Calu3 (cell line): ENCODE results near the gene NEDD1. TPM values are rescaled to one million over a fixed set of nuclear protein-coding genes. Genes with fewer than 3 reads are reported as not detected.

Source experiments
- BruUV-seq: library from RNA; stranded (reverse); fragments of 400-500 nt; replicated peaks from 2 replicates; lab custom pipeline; 2021; lab: Mats Ljungman, UMichigan
- CTCF ChIA-PET: fragments of 300-600 bp; sonication (Branson Sonifier 250); formaldehyde crosslinking; loops from one replicate; lab custom pipeline; 2022; ENCODE audit warnings: antibody characterized with exemption; lab: Charles Lee
- DNase-seq: peaks from one replicate; pipeline ENCODE4 v3.0.0; 2022
- H3K27ac Mint-ChIP-seq: one replicate; pipeline ENCODE4 v1.8.0; 2022; ENCODE audit warnings: mixed read lengths; ENCODE audit not compliant: unreplicated experiment
- H3K27me3 Mint-ChIP-seq: one replicate; pipeline ENCODE4 v1.8.0; 2022; ENCODE audit warnings: mixed read lengths; ENCODE audit not compliant: unreplicated experiment
- H3K36me3 Mint-ChIP-seq: one replicate; pipeline ENCODE4 v1.8.0; 2022; ENCODE audit warnings: mild to moderate bottlenecking, moderate library complexity, mixed read lengths; ENCODE audit not compliant: insufficient read depth, unreplicated experiment
- H3K4me1 Mint-ChIP-seq: one replicate; pipeline ENCODE4 v1.8.0; 2022; ENCODE audit warnings: mild to moderate bottlenecking, low read depth, mixed read lengths; ENCODE audit not compliant: unreplicated experiment
- H3K4me3 Mint-ChIP-seq: one replicate; pipeline ENCODE4 v1.8.0; 2022; ENCODE audit warnings: mild to moderate bottlenecking, low read depth, moderate library complexity, mixed read lengths; ENCODE audit not compliant: unreplicated experiment
- H3K9me3 Mint-ChIP-seq: one replicate; pipeline ENCODE4 v1.8.0; 2022; ENCODE audit warnings: low read depth, mixed read lengths; ENCODE audit not compliant: unreplicated experiment
- intact Hi-C: fragments of 100-400 bp; cut with micrococcal nuclease; formaldehyde crosslinking; loops from one replicate; pipeline ENCODE4 v1.10.0; 2022; ENCODE audit not compliant: unreplicated experiment
- total RNA-seq: library from RNA; stranded (reverse); gene quantifications from 2 replicates; pipeline ENCODE4 v1.2.3, GENCODE V29; 2022
- TF ChIP-seq, protein P1 (sequence below): fragments of 200-600 bp; IDR thresholded peaks from one replicate; pipeline ENCODE4 v1.8.0; 2022; ENCODE audit warnings: antibody characterized with exemption; ENCODE audit not compliant: unreplicated experiment

The NEDD1 gene
- total RNA-seq, 1 experiment from 2014 or later, result 47.5 TPM

- DNase-seq, result no peak
- Mint-ChIP-seq H3K27me3 (peaks cover 36% of the 10 kb centered on the region), H3K36me3 (peaks cover 7% of the 10 kb centered on the region), H3K9me3 (no peaks in the 10 kb centered on the region), H3K4me1 (no peaks in the 10 kb centered on the region), H3K4me3 (no peak overlapping the region), H3K27ac (no peak overlapping the region)
- no TSS peak for BruUV-seq
- CTCF ChIA-PET, result no interaction called here
- intact Hi-C loops, result loop anchor here (5.0 kb wide), 2 partner anchors 158 to 222 kb away; no protein-coding TSS in a partner anchor
- TF ChIP-seq, protein P1, sequence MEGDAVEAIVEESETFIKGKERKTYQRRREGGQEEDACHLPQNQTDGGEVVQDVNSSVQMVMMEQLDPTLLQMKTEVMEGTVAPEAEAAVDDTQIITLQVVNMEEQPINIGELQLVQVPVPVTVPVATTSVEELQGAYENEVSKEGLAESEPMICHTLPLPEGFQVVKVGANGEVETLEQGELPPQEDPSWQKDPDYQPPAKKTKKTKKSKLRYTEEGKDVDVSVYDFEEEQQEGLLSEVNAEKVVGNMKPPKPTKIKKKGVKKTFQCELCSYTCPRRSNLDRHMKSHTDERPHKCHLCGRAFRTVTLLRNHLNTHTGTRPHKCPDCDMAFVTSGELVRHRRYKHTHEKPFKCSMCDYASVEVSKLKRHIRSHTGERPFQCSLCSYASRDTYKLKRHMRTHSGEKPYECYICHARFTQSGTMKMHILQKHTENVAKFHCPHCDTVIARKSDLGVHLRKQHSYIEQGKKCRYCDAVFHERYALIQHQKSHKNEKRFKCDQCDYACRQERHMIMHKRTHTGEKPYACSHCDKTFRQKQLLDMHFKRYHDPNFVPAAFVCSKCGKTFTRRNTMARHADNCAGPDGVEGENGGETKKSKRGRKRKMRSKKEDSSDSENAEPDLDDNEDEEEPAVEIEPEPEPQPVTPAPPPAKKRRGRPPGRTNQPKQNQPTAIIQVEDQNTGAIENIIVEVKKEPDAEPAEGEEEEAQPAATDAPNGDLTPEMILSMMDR, result no peak
Measured at GRCh38 chr12:96988919-96989318, 81.9 kb downstream of the NEDD1 start.

- TF ChIP-seq, protein P1, result no peak
- CTCF ChIA-PET, result no interaction called here
Measured at GRCh38 chr12:96989916-96990315, 82.9 kb downstream of the NEDD1 start.

GRCh38 chr12:96994900-96995299 lies 87.8 kb downstream of the NEDD1 start:
- DNase-seq, result no peak
- peaks cover 46% of the 10 kb centered on the region for H3K27me3 Mint-ChIP-seq
- CTCF ChIA-PET, result no interaction called here
- BruUV-seq, result no TSS peak
- TF ChIP-seq, protein P1, result no peak
- H3K36me3 Mint-ChIP-seq, result no peaks in the 10 kb centered on the region
- intact Hi-C loops, result loop anchor here (5.0 kb wide), 1 partner anchor 1007 kb away; no protein-coding TSS in a partner anchor
- no peak overlapping the region for H3K27ac Mint-ChIP-seq
- no peak overlapping the region for H3K4me3 Mint-ChIP-seq
- no peaks in the 10 kb centered on the region for H3K9me3 Mint-ChIP-seq
- H3K4me1 Mint-ChIP-seq, result no peaks in the 10 kb centered on the region

More at GRCh38 chr12:96989916-96990315, 82.9 kb downstream of the NEDD1 start:
- Mint-ChIP-seq H3K4me1 (no peaks in the 10 kb centered on the region), H3K27ac (no peak overlapping the region), H3K27me3 (peaks cover 40% of the 10 kb centered on the region), H3K9me3 (no peaks in the 10 kb centered on the region), H3K36me3 (peaks cover 7% of the 10 kb centered on the region), H3K4me3 (no peak overlapping the region)
- DNase-seq, result peak; percentile 51
- intact Hi-C loops, result loop anchor here (2.0 to 5.0 kb wide), 4 partner anchors 157 to 1012 kb away; no protein-coding TSS in a partner anchor
- no TSS peak for BruUV-seq

- no peaks in the 10 kb centered on the region for H3K9me3 Mint-ChIP-seq
- no TSS peak for BruUV-seq
- peaks cover 38% of the 10 kb centered on the region for H3K27me3 Mint-ChIP-seq
- no peak for DNase-seq
- no peak overlapping the region for H3K27ac Mint-ChIP-seq
- no peaks in the 10 kb centered on the region for H3K4me1 Mint-ChIP-seq
- intact Hi-C loops, result no loop called here
- H3K4me3 Mint-ChIP-seq, result no peak overlapping the region
- TF ChIP-seq, protein P1, result no peak
- H3K36me3 Mint-ChIP-seq, result no peaks in the 10 kb centered on the region
- CTCF ChIA-PET, result no interaction called here
Measured at GRCh38 chr12:96995861-96996260, 88.8 kb downstream of the NEDD1 start.
